Thyroid gland (tissue), 4 donors: ENCODE results near the gene SLC51B.

Source experiments
- CTCF ChIP-seq, 6 experiments: fragments of 200-600 bp in 3 of 6; fragments of 450-650 bp in 3 of 6; sonication (generic) in 3 of 6; IDR thresholded peaks; one replicate each; pipeline ENCODE4 v1.5.1; 2016 to 2019; ENCODE audit warnings: antibody characterized with exemption in 6 of 6, mild to moderate bottlenecking in 2 of 6, inconsistent platforms in 1 of 6, moderate library complexity in 1 of 6
- POLR2A ChIP-seq, 2 donors: fragments of 450-650 bp; IDR thresholded peaks; one replicate each; pipeline ENCODE4 v1.6.1; 2017; ENCODE audit warnings: antibody characterized with exemption in 2 of 2, mild to moderate bottlenecking in 2 of 2, moderate library complexity in 1 of 2

GRCh38 chr15:64997066-64997465 is 48.1 kb upstream of the SLC51B start:
- TF ChIP-seq POLR2A (IDR thresholded peaks at IDR 0.05): no peak
- no peak for TF ChIP-seq CTCF (IDR thresholded peaks at IDR 0.05)
